SU-DHL-6 (cell line): ENCODE measurements around the gene CCDC144A.
"Not testable (repeated sequence)": the region's sequence is repeated elsewhere in the genome, so short reads cannot be mapped to it uniquely, and the experiment has no call there.

ENCODE experiments used
- H2AFZ ChIP-seq: fragments of 200-600 bp; sonication (generic); 2 replicates; pipeline ENCODE4 v1.6.1; 2014; ENCODE audit warnings: low read depth, mild to moderate bottlenecking, moderate library complexity, mixed read lengths, antibody characterized with exemption, low read length; ENCODE audit not compliant: severe bottlenecking
- H3F3A ChIP-seq: fragments of 200-600 bp; shearing (Covaris generic); 2 replicates; pipeline ENCODE4 v1.6.0; 2016; ENCODE audit warnings: antibody characterized with exemption, mild to moderate bottlenecking; ENCODE audit not compliant: insufficient read depth
- H3K27ac ChIP-seq: fragments of 200-600 bp; sonication (generic); 2 replicates; pipeline ENCODE4 v1.5.1; 2016; ENCODE audit warnings: low read depth, mild to moderate bottlenecking, low read length, moderate library complexity, mixed read lengths
- H3K27me3 ChIP-seq: fragments of 200-600 bp; sonication (generic), shearing (Covaris generic); 2 replicates; pipeline ENCODE4 v1.6.0; 2014; ENCODE audit warnings: mild to moderate bottlenecking, low read length
- H3K36me3 ChIP-seq: fragments of 200-600 bp; sonication (generic); 2 replicates; pipeline ENCODE4 v1.6.1; 2014; ENCODE audit warnings: mild to moderate bottlenecking, low read length, mixed read lengths
- H3K4me2 ChIP-seq: fragments of 300-600, 200-600 bp; shearing (Covaris generic), sonication (generic); 2 replicates; pipeline ENCODE4 v1.6.0; 2014; ENCODE audit warnings: low read length, low read depth, mild to moderate bottlenecking; ENCODE audit not compliant: poor library complexity, severe bottlenecking
- H3K4me3 ChIP-seq: fragments of 200-600 bp; sonication (generic); 2 replicates; pipeline ENCODE4 v1.5.1; 2014; ENCODE audit warnings: antibody characterized with exemption, low read length, mild to moderate bottlenecking, mixed read lengths; ENCODE audit not compliant: insufficient read depth, poor library complexity, severe bottlenecking
- H3K79me2 ChIP-seq: fragments of 200-600 bp; sonication (generic); 2 replicates; pipeline ENCODE4 v1.6.1; 2014; ENCODE audit warnings: mild to moderate bottlenecking, low read length, moderate library complexity; ENCODE audit not compliant: insufficient read depth
- H3K9ac ChIP-seq: fragments of 200-600 bp; sonication (generic); 2 replicates; pipeline ENCODE4 v1.7.0; 2014; ENCODE audit warnings: mild to moderate bottlenecking, low read length
- H3K9me2 ChIP-seq: fragments of 200-600 bp; sonication (generic); replicated peaks from 2 replicates; pipeline ENCODE4 v1.6.1; 2014; ENCODE audit warnings: low read length; ENCODE audit not compliant: insufficient read depth
- H3K9me3 ChIP-seq: fragments of 200-600 bp; sonication (generic); 2 replicates; pipeline ENCODE4 v1.6.1; 2014; ENCODE audit warnings: low read length, mixed read lengths; ENCODE audit not compliant: insufficient read depth
- H4K20me1 ChIP-seq: fragments of 200-600 bp; sonication (generic); 2 replicates; pipeline ENCODE4 v1.6.1; 2014; ENCODE audit warnings: low read depth, mild to moderate bottlenecking, antibody characterized with exemption, low read length, moderate library complexity, mixed read lengths

CCDC144A gene

GRCh38 chr17:16787851-16788250 is 97.8 kb downstream of the CCDC144A start:
- H3K9ac ChIP-seq, H3K36me3 ChIP-seq, H3K9me2 ChIP-seq, H3K4me3 ChIP-seq, H3K27ac ChIP-seq, H3K9me3 ChIP-seq, H3K27me3 ChIP-seq, H3K4me2 ChIP-seq, H2AFZ ChIP-seq, H3K79me2 ChIP-seq, H3F3A ChIP-seq, H4K20me1 ChIP-seq: not testable (repeated sequence)

- not testable (repeated sequence) for H3K4me3 ChIP-seq, H2AFZ ChIP-seq, H3K9me3 ChIP-seq, H3K9ac ChIP-seq, H4K20me1 ChIP-seq, H3K9me2 ChIP-seq, H3K27me3 ChIP-seq, H3F3A ChIP-seq, H3K36me3 ChIP-seq, H3K4me2 ChIP-seq, H3K27ac ChIP-seq, H3K79me2 ChIP-seq
These were observed 99.0 kb downstream of the CCDC144A start for GRCh38 chr17:16788889-16789536.

GRCh38 chr17:16789622-16790021 is 99.6 kb downstream of the CCDC144A start:
- not testable (repeated sequence) for H3K4me2 ChIP-seq, H3K27ac ChIP-seq, H3K9me2 ChIP-seq, H3K79me2 ChIP-seq, H3K9ac ChIP-seq, H4K20me1 ChIP-seq, H2AFZ ChIP-seq, H3K36me3 ChIP-seq, H3K4me3 ChIP-seq, H3K27me3 ChIP-seq, H3K9me3 ChIP-seq, H3F3A ChIP-seq

- H3F3A ChIP-seq, H2AFZ ChIP-seq, H3K4me2 ChIP-seq, H3K36me3 ChIP-seq, H3K27ac ChIP-seq, H3K9me2 ChIP-seq, H3K9ac ChIP-seq, H3K9me3 ChIP-seq, H3K27me3 ChIP-seq, H3K79me2 ChIP-seq, H3K4me3 ChIP-seq, H4K20me1 ChIP-seq: not testable (repeated sequence)
These were observed 100.4 kb downstream of the CCDC144A start for GRCh38 chr17:16790313-16790871.

DNA sequence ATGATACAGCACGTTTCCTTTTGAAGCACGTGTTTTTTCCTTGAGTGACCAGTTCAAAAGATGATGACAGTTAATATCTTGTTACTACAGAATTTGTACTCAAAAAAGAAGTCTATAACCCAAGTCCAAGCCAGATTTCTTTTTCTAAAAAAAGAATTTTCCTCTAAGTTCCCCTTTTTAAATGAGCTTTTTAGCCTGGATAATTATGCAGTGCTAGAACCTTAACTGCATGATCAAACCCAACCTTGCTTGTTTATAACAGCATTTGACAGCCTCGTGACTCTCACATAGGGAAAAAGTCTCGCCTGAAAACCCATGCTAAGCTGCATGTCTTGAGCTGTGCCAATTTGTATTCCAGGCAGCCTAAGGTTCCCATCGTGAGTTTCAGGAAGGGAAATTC is 104.2 kb downstream of the CCDC144A start:
- not testable (repeated sequence) for H3K4me2 ChIP-seq, H3K4me3 ChIP-seq, H3K27me3 ChIP-seq, H2AFZ ChIP-seq, H3K9me3 ChIP-seq, H3K27ac ChIP-seq, H3K9ac ChIP-seq, H4K20me1 ChIP-seq, H3F3A ChIP-seq, H3K9me2 ChIP-seq, H3K36me3 ChIP-seq, H3K79me2 ChIP-seq

GRCh38 chr17:16795894-16796293 is 105.9 kb downstream of the CCDC144A start:
- H2AFZ ChIP-seq, H3K9me3 ChIP-seq, H3K9ac ChIP-seq: not testable (repeated sequence)

DNA sequence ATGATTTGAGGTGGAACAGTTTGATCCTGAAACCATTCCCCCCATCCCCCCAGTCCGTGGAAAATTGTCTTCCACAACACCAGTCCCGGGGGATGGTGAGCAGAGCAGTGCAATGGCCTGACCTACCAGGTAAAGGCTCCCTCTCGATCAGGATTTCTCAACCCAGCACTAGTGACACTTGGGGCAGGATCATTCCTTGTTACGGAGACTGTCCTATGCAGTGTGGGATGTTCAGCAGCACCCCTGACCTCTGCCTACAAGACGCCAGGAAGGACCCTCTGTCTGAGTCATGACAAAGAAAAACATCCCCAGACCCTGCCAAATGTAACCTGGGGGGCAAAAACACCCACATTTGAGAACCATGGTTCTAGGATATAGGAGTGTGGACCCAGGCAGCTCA is 114.8 kb downstream of the CCDC144A start:
- H3K4me3 ChIP-seq, H3K9me3 ChIP-seq, H3K9ac ChIP-seq, H4K20me1 ChIP-seq, H3F3A ChIP-seq, H3K79me2 ChIP-seq, H3K27ac ChIP-seq, H2AFZ ChIP-seq, H3K27me3 ChIP-seq, H3K4me2 ChIP-seq, H3K9me2 ChIP-seq, H3K36me3 ChIP-seq: not testable (repeated sequence)

More at GRCh38 chr17:16795894-16796293, 105.9 kb downstream of the CCDC144A start:
- not testable (repeated sequence) for H3K4me2 ChIP-seq, H3K4me3 ChIP-seq, H3F3A ChIP-seq, H3K79me2 ChIP-seq, H3K27me3 ChIP-seq, H3K36me3 ChIP-seq, H4K20me1 ChIP-seq, H3K27ac ChIP-seq, H3K9me2 ChIP-seq

GRCh38 chr17:16806599-16806998 is 116.6 kb downstream of the CCDC144A start:
- not testable (repeated sequence) for H3K79me2 ChIP-seq, H2AFZ ChIP-seq, H3K4me3 ChIP-seq, H3K9ac ChIP-seq, H3K4me2 ChIP-seq, H3K9me2 ChIP-seq, H3K9me3 ChIP-seq, H3K36me3 ChIP-seq, H4K20me1 ChIP-seq, H3K27me3 ChIP-seq, H3K27ac ChIP-seq, H3F3A ChIP-seq
